Kidney (tissue), 14 donors: Measurements from ENCODE around the gene FERMT3. TPM values are rescaled to one million over a fixed set of nuclear protein-coding genes. Genes with fewer than 3 reads are reported as not detected.

Experiments
- DNase-seq, 5 donors: peaks; one replicate each; pipeline ENCODE4 v3.0.0-alpha.2; 2013 to 2020
- FAIRE-seq: peaks from 2 replicates; lab custom pipeline; 2012; peaks lifted over from hg19 to GRCh38; lab: Jason Lieb, UNC
- H3K27ac ChIP-seq, 2 donors: one replicate each; pipeline ENCODE4 v1.7.0; 2013; ENCODE audit warnings: low read depth in 2 of 2, low read length in 2 of 2, inconsistent platforms in 1 of 2
- H3K27me3 ChIP-seq: one replicate; pipeline ENCODE4 v1.7.1; 2013; ENCODE audit warnings: low read length, inconsistent platforms; ENCODE audit not compliant: control insufficient read depth, insufficient read depth
- H3K36me3 ChIP-seq, 3 donors: one replicate each; pipeline versions ENCODE4 v1.7.0 to v1.7.1; 2013; ENCODE audit warnings: low read length in 3 of 3, control low read depth in 1 of 3, inconsistent platforms in 1 of 3; ENCODE audit not compliant: insufficient read depth in 3 of 3, control insufficient read depth in 2 of 3
- H3K4me1 ChIP-seq, 3 donors: one replicate each; pipeline versions ENCODE4 v1.7.0 to v1.7.1; 2013; ENCODE audit warnings: low read length in 3 of 3, inconsistent platforms in 1 of 3, low read depth in 1 of 3; ENCODE audit not compliant: control insufficient read depth in 2 of 3, insufficient read depth in 2 of 3
- H3K4me3 ChIP-seq, 3 donors: one replicate each; pipeline versions ENCODE4 v1.7.0 to v1.8.1; 2013; ENCODE audit warnings: low read length in 3 of 3, control low read depth in 1 of 3, inconsistent platforms in 1 of 3
- H3K9ac ChIP-seq, 3 donors: one replicate each; pipeline versions ENCODE4 v1.7.0 to v1.7.1; 2013; ENCODE audit warnings: low read length in 3 of 3, control low read depth in 1 of 3, inconsistent platforms in 1 of 3
- H3K9me3 ChIP-seq, 3 donors: one replicate each; pipeline versions ENCODE4 v1.7.0 to v1.7.1; 2013; ENCODE audit warnings: low read length in 3 of 3, control low read depth in 1 of 3, inconsistent platforms in 1 of 3; ENCODE audit not compliant: control insufficient read depth in 2 of 3, insufficient read depth in 1 of 3
- CTCF ChIP-seq: IDR thresholded peaks from 3 replicates; pipeline ENCODE4 v1.5.1; 2012; ENCODE audit warnings: mild to moderate bottlenecking, moderate library complexity, borderline replicate concordance; ENCODE audit not compliant: insufficient read depth; ENCODE audit errors: extremely low read depth
- intact Hi-C: fragments of 100-400 bp; cut with DNase I; formaldehyde crosslinking; loops from one replicate; pipeline ENCODE4 v1.11.1; 2022
- polyA plus RNA-seq: library from polyadenylated mRNA; stranded (reverse); fragments of 350-450 nt; fragmentation: Illumina TruSeq; extraction: RNeasy Lipid Tissue Mini Kit (QIAGEN cat#74804); gene quantifications from one replicate; pipeline ENCODE4 v1.2.3, GENCODE V29; 2014; ENCODE audit warnings: low read depth, low replicate concordance; ENCODE audit not compliant: insufficient read depth
- total RNA-seq: library from RNA; stranded (reverse); fragmentation: NEBNext Ultra II Directional; extraction: Animal tissue kit (Norgen Biotek cat#: 25700); gene quantifications from one replicate; pipeline ENCODE4 v1.2.1, GENCODE V29; 2021
- donor health status: control.
- donor health status: control.
- donor health status: control.
- donor health status: control.
- donor health status: control.
- donor health status: DM: yes; HTN: yes; CAD: no.
- donor health status: Normal renal cell carcinoma (clear cell type).

The FERMT3 gene
- total and polyA plus RNA-seq, 2 donors from 2014 or later, result 11.8 to 36.3 TPM

GRCh38 chr11:64163951-64164350, 42.6 kb upstream of the FERMT3 start:
- Histone ChIP-seq H3K27ac (no peak overlapping the region), H3K27me3 (no peaks in the 10 kb centered on the region), H3K36me3 (no peaks in the 10 kb centered on the region), H3K9ac (no peak overlapping the region), H3K4me1 (peaks cover 0 to 9% (median 8%) of the 10 kb centered on the region in 3 donors), H3K4me3 (peak overlapping the region in 1 of 3 donors; percentile 71), H3K9me3 (no peaks in the 10 kb centered on the region)
- DNase-seq, result no peak
- TF ChIP-seq CTCF, result no peak
- FAIRE-seq, result no peak
- intact Hi-C loops, result no loop called here

- FAIRE-seq (no peak), DNase-seq (peak in 1 of 5 donors; percentile 45)
- Histone ChIP-seq H3K4me1 (peaks cover 0 to 9% (median 8%) of the 10 kb centered on the region in 3 donors), H3K4me3 (peak overlapping the region in 2 of 3 donors; percentile 66 to 71), H3K27me3 (no peaks in the 10 kb centered on the region), H3K36me3 (no peaks in the 10 kb centered on the region), H3K9ac (peak overlapping the region in 1 of 3 donors; percentile 80), H3K27ac (peak overlapping the region; percentile 67 to 80), H3K9me3 (no peaks in the 10 kb centered on the region)
- intact Hi-C loops, result no loop called here
- TF ChIP-seq CTCF, result no peak
These were observed 41.9 kb upstream of the FERMT3 start for GRCh38 chr11:64164392-64165312.

- Histone ChIP-seq H3K9ac (peak overlapping the region in 1 of 3 donors; percentile 80), H3K27me3 (no peaks in the 10 kb centered on the region), H3K4me3 (peak overlapping the region in 2 of 3 donors; percentile 66 to 71), H3K4me1 (peaks cover 0 to 9% (median 8%) of the 10 kb centered on the region in 3 donors), H3K36me3 (no peaks in the 10 kb centered on the region), H3K27ac (peak overlapping the region; percentile 67 to 80), H3K9me3 (no peaks in the 10 kb centered on the region)
- TF ChIP-seq CTCF, result no peak
- intact Hi-C loops, result no loop called here
- DNase-seq (peak in 2 of 5 donors; percentile 47 to 77), FAIRE-seq (no peak)
These were observed 41.1 kb upstream of the FERMT3 start for GRCh38 chr11:64165481-64165841.
